A549 (cell line): ENCODE measurements around the gene CFAP61. TPM values are rescaled to one million over a fixed set of nuclear protein-coding genes. Genes with fewer than 3 reads are reported as not detected.

Experiments used
- ATAC-seq, 2 experiments: fragments of 200-7000 bp in 1 of 2; fragments of >200 bp in 1 of 2; cut with Nextera tagmentation in 1 of 2; cut with Tn5 transposase in 1 of 2; 3 replicates each; pipeline versions ENCODE4 v1.8.0 to v1.9.1; 2018 to 2020; ENCODE audit warnings: mild to moderate bottlenecking in 1 of 2, moderate library complexity in 1 of 2
- CTCF ChIA-PET: fragments of 300-600 bp; sonication (Branson Sonifier 250); formaldehyde crosslinking; extraction: SDS; loops from one replicate; lab custom pipeline; 2021; ENCODE audit warnings: antibody characterized with exemption, inconsistent platforms; lab: Yijun Ruan, JAX
- POLR2A ChIA-PET: fragments of 350-600 bp; formaldehyde crosslinking; extraction: SDS; loops from one replicate; lab custom pipeline; 2021; ENCODE audit warnings: antibody characterized with exemption, inconsistent platforms; lab: Yijun Ruan, JAX
- DNase-seq, 2 experiments: peaks; one replicate each; pipeline versions ENCODE4 v3.0.0 to v3.0.0-alpha.2; 2011 to 2016; ENCODE audit warnings: low read depth in 1 of 2, low spot score in 1 of 2
- FAIRE-seq: peaks from 2 replicates; lab custom pipeline; 2011; peaks lifted over from hg19 to GRCh38; lab: Jason Lieb, UNC
- H3K27ac ChIP-seq, 2 experiments: fragments of >200 bp; sonication (Bioruptor Twin); formaldehyde crosslinking; 3 replicates each; pipeline ENCODE4 v1.5.1; 2016 to 2017
- H3K4me1 ChIP-seq: fragments of >200 bp; sonication (Bioruptor Twin); formaldehyde crosslinking; 3 replicates; pipeline ENCODE4 v1.6.1; 2016
- H3K4me2 ChIP-seq: fragments of >200 bp; sonication (Bioruptor Twin); formaldehyde crosslinking; 3 replicates; pipeline ENCODE4 v1.6.1; 2016
- H3K4me3 ChIP-seq: fragments of >200 bp; sonication (Bioruptor Twin); formaldehyde crosslinking; 3 replicates; pipeline ENCODE4 v1.5.1; 2016
- H3K9me3 ChIP-seq: fragments of >200 bp; sonication (Bioruptor Twin); formaldehyde crosslinking; 3 replicates; pipeline ENCODE4 v1.6.1; 2016
- BCL3 ChIP-seq: fragments of >200 bp; sonication (Bioruptor Twin); formaldehyde crosslinking; IDR thresholded peaks from 3 replicates; pipeline ENCODE4 v1.6.1; 2016
- CBX2 ChIP-seq: fragments of 200-600 bp; sonication (generic); IDR thresholded peaks from 2 replicates; pipeline ENCODE4 v1.6.1; 2016; ENCODE audit warnings: low read depth, mild to moderate bottlenecking, borderline replicate concordance
- CEBPB ChIP-seq, 2 experiments: fragments of >200 bp in 1 of 2; sonication (Bioruptor Twin) in 1 of 2; formaldehyde crosslinking in 1 of 2; IDR thresholded peaks; 2 replicates each; pipeline ENCODE4 v1.6.1; 2012 to 2016
- E2F6 ChIP-seq: IDR thresholded peaks from 2 replicates; pipeline ENCODE4 v1.6.1; 2012; ENCODE audit warnings: low read depth, borderline replicate concordance
- EHF ChIP-seq: fragments of 250-450 bp; sonication (Bioruptor Pico); IDR thresholded peaks from 2 replicates; pipeline ENCODE4 v1.5.0; 2020; ENCODE audit warnings: mild to moderate bottlenecking
- ELK1 ChIP-seq: fragments of 150-350 bp; IDR thresholded peaks from 2 replicates; pipeline ENCODE4 v1.6.1; 2014; ENCODE audit warnings: low read depth, mild to moderate bottlenecking, low read length
- GATA3 ChIP-seq: IDR thresholded peaks from 2 replicates; pipeline ENCODE4 v1.6.1; 2012; ENCODE audit warnings: borderline replicate concordance
- HEYL ChIP-seq: fragments of 250-450 bp; sonication (Bioruptor Pico); IDR thresholded peaks from 2 replicates; pipeline ENCODE4 v1.8.0; 2021; ENCODE audit warnings: mild to moderate bottlenecking, moderate library complexity
- HOXA7 ChIP-seq: fragments of 250-450 bp; sonication (Bioruptor Pico); IDR thresholded peaks from 2 replicates; pipeline ENCODE4 v1.5.0; 2020; ENCODE audit warnings: mild to moderate bottlenecking, moderate library complexity
- KDM5A ChIP-seq: fragments of 200-600 bp; sonication (generic); IDR thresholded peaks from 2 replicates; pipeline ENCODE4 v1.6.1; 2016; ENCODE audit warnings: antibody characterized with exemption, mild to moderate bottlenecking
- MYC ChIP-seq: IDR thresholded peaks from 2 replicates; pipeline ENCODE4 v1.6.1; 2012; ENCODE audit warnings: mild to moderate bottlenecking, inconsistent platforms, low read length, improper control_type of control experiment, borderline replicate concordance
- NFE2L2 ChIP-seq: fragments of 150-350 bp; conservative IDR thresholded peaks from 2 replicates; pipeline ENCODE4 v1.6.1; 2014; ENCODE audit warnings: low read length
- NR3C1 ChIP-seq: fragments of >200 bp; sonication (Bioruptor Twin); formaldehyde crosslinking; IDR thresholded peaks from 3 replicates; pipeline ENCODE4 v1.6.1; 2017
- PHF8 ChIP-seq: fragments of 200-600 bp; sonication (generic); IDR thresholded peaks from 2 replicates; pipeline ENCODE4 v1.6.1; 2016; ENCODE audit warnings: low read depth, mild to moderate bottlenecking, antibody characterized with exemption, moderate library complexity, borderline replicate concordance
- RAD21 ChIP-seq, 2 experiments: fragments of >200 bp in 1 of 2; sonication (Bioruptor Twin) in 1 of 2; formaldehyde crosslinking in 1 of 2; IDR thresholded peaks in 1 of 2; conservative IDR thresholded peaks in 1 of 2; 2 replicates in 1 of 2; 3 replicates in 1 of 2; pipeline ENCODE4 v1.6.1; 2012 to 2018; ENCODE audit warnings: inconsistent platforms in 1 of 2
- REST ChIP-seq: fragments of 200-600 bp; sonication (generic); IDR thresholded peaks from 2 replicates; pipeline ENCODE4 v1.6.1; 2016; ENCODE audit warnings: antibody characterized with exemption, mild to moderate bottlenecking, moderate library complexity
- RFX5 ChIP-seq: fragments of 450-650 bp; IDR thresholded peaks from 2 replicates; pipeline ENCODE4 v1.7.1; 2014; ENCODE audit warnings: antibody characterized with exemption, mild to moderate bottlenecking, moderate library complexity
- SMC3 ChIP-seq: fragments of >200 bp; sonication (Bioruptor Twin); formaldehyde crosslinking; IDR thresholded peaks from 3 replicates; pipeline ENCODE4 v1.6.1; 2018; ENCODE audit warnings: inconsistent platforms
- ZNF302 ChIP-seq: fragments of 250-450 bp; sonication (Bioruptor Pico); IDR thresholded peaks from 2 replicates; pipeline ENCODE4 v1.9.0; 2021; ENCODE audit warnings: inconsistent platforms, mild to moderate bottlenecking, moderate library complexity
- ZSCAN20 ChIP-seq: fragments of 250-450 bp; sonication (Bioruptor Pico); IDR thresholded peaks from 2 replicates; pipeline ENCODE4 v1.8.0; 2022; ENCODE audit warnings: mild to moderate bottlenecking, moderate library complexity
- WGBS: methylation state at CpG from one replicate; pipeline ENCODE4 v1.1.6; 2017; ENCODE audit errors: missing lambda C conversion rate; 5-methylcytosine and 5-hydroxymethylcytosine counted together
- polyA plus RNA-seq, 4 experiments: library from polyadenylated mRNA; depleted of rRNA in 3 of 4; stranded (reverse); fragments of >200 nt; fragmentation: RNase III in 1 of 4; extraction: RNeasy Plus Mini Kit Qiagen cat#74134 plus additional on column Dnase treatment in 1 of 4; gene quantifications; 2 replicates in 3 of 4; 3 replicates in 1 of 4; pipeline ENCODE4 v1.2.3, GENCODE V29; 2011 to 2017
- TF ChIP-seq, protein P1 (sequence below): fragments of 250-450 bp; sonication (Bioruptor Pico); IDR thresholded peaks from 2 replicates; pipeline ENCODE4 v1.5.0; 2021; ENCODE audit warnings: mild to moderate bottlenecking, moderate library complexity, borderline replicate concordance
- TF ChIP-seq, protein P2 (sequence below): IDR thresholded peaks from 2 replicates; pipeline ENCODE4 v1.6.1; 2012

The CFAP61 gene
- polyA plus RNA-seq, 2 of the 4 experiments (the other 2 are of a cell fraction): 0.39 to 0.70 TPM

DNA sequence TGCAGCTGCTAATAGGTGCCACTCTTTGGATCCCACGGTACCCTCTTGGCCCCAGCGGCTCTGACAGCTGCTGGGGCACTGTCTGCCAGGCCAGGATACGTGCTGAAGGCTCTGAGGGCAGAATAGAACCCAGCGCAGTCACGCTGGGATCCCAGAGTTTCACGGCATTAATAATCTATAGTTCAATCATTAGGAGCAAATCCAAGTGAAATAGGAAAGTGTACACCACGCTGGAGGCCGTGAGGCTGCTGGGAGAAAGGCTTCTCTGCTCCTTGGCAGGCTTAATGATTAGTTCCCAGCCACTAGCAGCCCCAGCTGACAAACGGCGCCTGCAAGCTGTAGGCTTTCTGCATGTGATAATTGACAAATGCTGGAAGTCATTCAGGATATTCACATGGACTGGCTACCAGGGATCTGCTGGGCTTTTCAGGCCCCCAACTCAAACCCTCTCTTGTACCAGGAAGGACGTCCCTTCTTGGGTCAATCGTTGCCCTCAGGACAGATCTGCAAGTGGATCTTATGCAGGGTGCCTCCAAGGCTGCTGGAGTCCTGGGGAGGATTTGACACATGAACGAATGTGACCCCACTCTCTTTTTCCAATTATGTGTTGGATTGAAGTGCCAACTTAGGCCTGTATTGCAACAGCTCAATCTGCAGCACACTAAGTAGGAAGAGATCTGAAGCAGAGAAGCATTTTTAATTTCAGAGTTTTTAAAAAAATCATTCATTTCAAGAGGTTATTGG lies 265.5 kb downstream of the CFAP61 start (continued):
- TF ChIP-seq, protein P1, sequence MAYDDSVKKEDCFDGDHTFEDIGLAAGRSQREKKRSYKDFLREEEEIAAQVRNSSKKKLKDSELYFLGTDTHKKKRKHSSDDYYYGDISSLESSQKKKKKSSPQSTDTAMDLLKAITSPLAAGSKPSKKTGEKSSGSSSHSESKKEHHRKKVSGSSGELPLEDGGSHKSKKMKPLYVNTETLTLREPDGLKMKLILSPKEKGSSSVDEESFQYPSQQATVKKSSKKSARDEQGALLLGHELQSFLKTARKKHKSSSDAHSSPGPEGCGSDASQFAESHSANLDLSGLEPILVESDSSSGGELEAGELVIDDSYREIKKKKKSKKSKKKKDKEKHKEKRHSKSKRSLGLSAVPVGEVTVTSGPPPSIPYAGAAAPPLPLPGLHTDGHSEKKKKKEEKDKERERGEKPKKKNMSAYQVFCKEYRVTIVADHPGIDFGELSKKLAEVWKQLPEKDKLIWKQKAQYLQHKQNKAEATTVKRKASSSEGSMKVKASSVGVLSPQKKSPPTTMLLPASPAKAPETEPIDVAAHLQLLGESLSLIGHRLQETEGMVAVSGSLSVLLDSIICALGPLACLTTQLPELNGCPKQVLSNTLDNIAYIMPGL (CRISPR knock-in tag): no peak
- TF ChIP-seq HEYL (CRISPR knock-in tag) (no peak), MYC (no peak)
- TF ChIP-seq, protein P2, sequence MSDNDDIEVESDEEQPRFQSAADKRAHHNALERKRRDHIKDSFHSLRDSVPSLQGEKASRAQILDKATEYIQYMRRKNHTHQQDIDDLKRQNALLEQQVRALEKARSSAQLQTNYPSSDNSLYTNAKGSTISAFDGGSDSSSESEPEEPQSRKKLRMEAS: no peak

- H3K27ac ChIP-seq: no peak overlapping the region
- no peak overlapping the region for H3K4me2 ChIP-seq
- CTCF ChIA-PET: interaction anchor here (0.7 to 1.5 kb wide), 2 partner anchors 11 to 41 kb away, joined by 3 to 4 read pairs; no protein-coding TSS in a partner anchor
- DNase-seq (no peak), ATAC-seq (no peak; a peak in 1 of 6 replicates), FAIRE-seq (no peak)
- H3K4me3 ChIP-seq: no peak overlapping the region
- H3K9me3 ChIP-seq: no peaks in the 10 kb centered on the region; the same call in 2 of the 3 replicates
- H3K4me1 ChIP-seq: no peaks in the 10 kb centered on the region
- WGBS: 54% methylated on average over 9 of the region's 9 CpGs
- TF ChIP-seq ZSCAN20 (CRISPR knock-in tag): no peak
- TF ChIP-seq E2F6: no peak
- no peak for TF ChIP-seq EHF
- TF ChIP-seq KDM5A: no peak
- no peak for TF ChIP-seq HOXA7 (CRISPR knock-in tag)
- no peak for TF ChIP-seq ZNF302 (CRISPR knock-in tag)
- no peak for TF ChIP-seq CEBPB (IDR thresholded peaks at IDR 0.05)
- no peak for TF ChIP-seq RFX5
- TF ChIP-seq PHF8: no peak
- no peak for TF ChIP-seq CBX2
- no peak for TF ChIP-seq RAD21 (conservative IDR thresholded peaks at IDR 0.05 in 1 of 2, IDR thresholded peaks at IDR 0.05 in 1 of 2)
- no peak for TF ChIP-seq GATA3
- TF ChIP-seq HEYL (CRISPR knock-in tag): no peak
- TF ChIP-seq SMC3: no peak
- no peak for TF ChIP-seq BCL3
- TF ChIP-seq NFE2L2: no peak
- TF ChIP-seq REST: no peak
- no peak for TF ChIP-seq ELK1
- no peak for TF ChIP-seq NR3C1
- TF ChIP-seq, all 56 proteins: peak for 0
- POLR2A ChIA-PET: no interaction called here
These were observed 266.2 kb downstream of the CFAP61 start for GRCh38 chr20:20318365-20319161.
